Thoracic aorta (tissue), 2 donors: ENCODE data around the gene NDUFA13. TPM values are rescaled to one million over a fixed set of nuclear protein-coding genes. Genes with fewer than 3 reads are reported as not detected.

ENCODE experiments used
- ATAC-seq: fragments of 150-250 bp; one replicate; pipeline ENCODE4 v1.8.0; 2017; ENCODE audit warnings: low read depth; ENCODE audit not compliant: insufficient number of reproducible peaks, low FRiP score
- DNase-seq: peaks from one replicate; pipeline ENCODE4 v3.0.0-alpha.2; 2020; ENCODE audit warnings: low spot score
- H3K27ac ChIP-seq, 2 donors: fragments of 200-600 bp; sonication (generic); 1 replicate in 1 of 2; 2 replicates in 1 of 2; pipeline ENCODE4 v1.5.1; 2016; ENCODE audit warnings: mild to moderate bottlenecking in 2 of 2, moderate library complexity in 2 of 2
- H3K27me3 ChIP-seq: fragments of 200-600 bp; sonication (generic); replicated peaks from 2 replicates; pipeline ENCODE4 v1.6.0; 2016; ENCODE audit warnings: mild to moderate bottlenecking; ENCODE audit not compliant: insufficient read depth
- H3K36me3 ChIP-seq: fragments of 200-600 bp; sonication (generic); one replicate; pipeline ENCODE4 v1.5.1; 2016
- H3K4me1 ChIP-seq, 2 donors: fragments of 200-600 bp; sonication (generic); 1 replicate in 1 of 2; 2 replicates in 1 of 2; pipeline versions ENCODE4 v1.5.1 to v1.6.0; 2016; ENCODE audit warnings: low read depth in 2 of 2, mild to moderate bottlenecking in 1 of 2; ENCODE audit not compliant: control insufficient read depth in 1 of 2
- H3K4me3 ChIP-seq: fragments of 200-600 bp; sonication (generic); 2 replicates; pipeline ENCODE4 v1.5.1; 2016; ENCODE audit warnings: mild to moderate bottlenecking
- H3K9me3 ChIP-seq: fragments of 200-600 bp; sonication (generic); 2 replicates; pipeline ENCODE4 v1.5.1; 2016
- total RNA-seq, 2 donors: library from RNA; depleted of rRNA; stranded (reverse); fragments of >200 nt; gene quantifications; one replicate each; pipeline versions ENCODE4 v1.1.0 to v1.2.3, GENCODE V29; 2016
- TF ChIP-seq, protein P1 (sequence below): fragments of 200-600 bp; sonication (generic); IDR thresholded peaks from one replicate; pipeline ENCODE4 v1.5.1; 2019; ENCODE audit warnings: antibody characterized with exemption

NDUFA13 gene
- total RNA-seq, 2 donors from 2014 or later: 15.5 to 60.8 TPM

GRCh38 chr19:19495614-19496603, 20.1 kb upstream of the NDUFA13 start:
- H3K27ac ChIP-seq: no peak overlapping the region
- TF ChIP-seq, protein P1, sequence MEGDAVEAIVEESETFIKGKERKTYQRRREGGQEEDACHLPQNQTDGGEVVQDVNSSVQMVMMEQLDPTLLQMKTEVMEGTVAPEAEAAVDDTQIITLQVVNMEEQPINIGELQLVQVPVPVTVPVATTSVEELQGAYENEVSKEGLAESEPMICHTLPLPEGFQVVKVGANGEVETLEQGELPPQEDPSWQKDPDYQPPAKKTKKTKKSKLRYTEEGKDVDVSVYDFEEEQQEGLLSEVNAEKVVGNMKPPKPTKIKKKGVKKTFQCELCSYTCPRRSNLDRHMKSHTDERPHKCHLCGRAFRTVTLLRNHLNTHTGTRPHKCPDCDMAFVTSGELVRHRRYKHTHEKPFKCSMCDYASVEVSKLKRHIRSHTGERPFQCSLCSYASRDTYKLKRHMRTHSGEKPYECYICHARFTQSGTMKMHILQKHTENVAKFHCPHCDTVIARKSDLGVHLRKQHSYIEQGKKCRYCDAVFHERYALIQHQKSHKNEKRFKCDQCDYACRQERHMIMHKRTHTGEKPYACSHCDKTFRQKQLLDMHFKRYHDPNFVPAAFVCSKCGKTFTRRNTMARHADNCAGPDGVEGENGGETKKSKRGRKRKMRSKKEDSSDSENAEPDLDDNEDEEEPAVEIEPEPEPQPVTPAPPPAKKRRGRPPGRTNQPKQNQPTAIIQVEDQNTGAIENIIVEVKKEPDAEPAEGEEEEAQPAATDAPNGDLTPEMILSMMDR: no peak
- no peaks in the 10 kb centered on the region for H3K9me3 ChIP-seq
- H3K27me3 ChIP-seq: no peaks in the 10 kb centered on the region
- ATAC-seq: no peak
- no peaks in the 10 kb centered on the region for H3K4me1 ChIP-seq
- peaks cover 59% of the 10 kb centered on the region for H3K36me3 ChIP-seq
- H3K4me3 ChIP-seq: no peak overlapping the region
- no peak for DNase-seq

DNA sequence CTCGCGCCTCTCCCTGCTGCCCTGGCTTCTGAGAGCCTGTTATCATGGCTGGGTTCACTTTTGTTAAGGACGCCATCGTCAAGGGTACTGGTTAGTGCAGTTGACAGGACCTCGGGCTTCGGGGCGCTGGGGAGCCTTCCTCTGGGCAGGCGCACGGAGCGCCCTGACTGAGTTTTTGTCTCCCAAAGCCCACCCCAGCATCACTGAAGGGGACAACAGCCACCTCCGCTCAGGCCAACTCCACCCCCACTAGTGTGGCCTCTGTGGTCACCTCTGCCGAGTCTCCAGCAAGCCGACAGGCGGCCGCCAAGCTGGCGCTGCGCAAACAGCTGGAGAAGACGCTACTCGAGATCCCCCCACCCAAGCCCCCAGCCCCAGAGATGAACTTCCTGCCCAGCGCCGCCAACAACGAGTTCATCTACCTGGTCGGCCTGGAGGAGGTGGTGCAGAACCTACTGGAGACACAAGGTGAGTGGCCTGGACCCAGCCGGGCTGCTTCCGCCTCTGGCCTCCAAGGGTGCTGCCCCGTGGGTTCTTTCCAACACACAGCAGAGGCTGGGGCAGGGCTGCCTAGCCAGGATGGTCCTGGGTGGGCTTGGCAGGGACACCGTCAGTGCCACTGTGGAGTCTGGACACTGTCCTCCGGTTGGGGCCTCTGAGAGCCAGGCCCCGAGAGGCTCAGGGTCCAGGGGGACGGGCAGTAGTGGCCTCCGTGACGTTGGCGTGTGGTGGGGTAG, 17.6 kb upstream of the NDUFA13 start:
- no peak overlapping the region for H3K27ac ChIP-seq
- H3K4me3 ChIP-seq: no peak overlapping the region
- DNase-seq (no peak), ATAC-seq (no peak)
- peaks cover 70% of the 10 kb centered on the region for H3K36me3 ChIP-seq
- no peaks in the 10 kb centered on the region for H3K4me1 ChIP-seq
- TF ChIP-seq, protein P1: no peak
- H3K27me3 ChIP-seq: no peaks in the 10 kb centered on the region
- no peaks in the 10 kb centered on the region for H3K9me3 ChIP-seq

DNA sequence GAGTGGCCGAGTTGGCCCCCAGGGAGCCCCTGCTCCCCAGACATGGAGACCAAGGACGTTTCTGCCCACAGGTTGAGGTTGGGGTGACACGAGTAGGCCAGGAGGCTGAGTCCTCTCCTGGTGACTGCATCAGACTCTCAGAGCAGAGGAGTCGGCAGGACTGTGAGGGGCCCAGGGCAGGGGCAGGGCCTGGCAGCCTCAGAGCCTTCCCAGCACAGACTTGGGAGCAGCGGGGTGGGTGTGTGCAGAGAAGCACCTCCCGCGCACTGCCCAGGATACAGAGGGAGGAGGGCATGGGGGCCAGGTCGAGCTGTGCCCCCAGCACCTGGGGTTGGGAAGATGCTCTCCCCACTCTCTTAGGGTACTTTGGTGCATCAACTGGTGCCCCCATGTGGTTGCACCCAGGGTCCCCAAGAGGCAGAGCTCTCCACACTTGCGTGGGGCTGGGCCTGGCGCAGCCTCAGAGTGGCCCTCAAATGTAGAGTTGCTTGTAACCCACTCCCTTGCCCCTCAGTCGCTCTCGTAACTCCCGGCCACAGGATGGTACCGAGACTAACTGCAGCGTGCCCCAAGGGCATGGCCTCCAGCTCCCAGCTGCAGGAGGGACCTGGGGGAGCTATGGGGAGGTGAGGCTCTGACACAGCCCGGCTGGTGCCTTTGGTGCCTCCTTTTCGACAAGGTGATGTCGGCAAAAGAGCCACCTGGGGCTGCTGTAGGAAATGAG, 16.6 kb upstream of the NDUFA13 start:
- ATAC-seq: no peak
- no peak for DNase-seq
- H3K9me3 ChIP-seq: no peaks in the 10 kb centered on the region
- H3K27me3 ChIP-seq: no peaks in the 10 kb centered on the region
- H3K27ac ChIP-seq: no peak overlapping the region
- peaks cover 63% of the 10 kb centered on the region for H3K36me3 ChIP-seq
- H3K4me3 ChIP-seq: no peak overlapping the region
- TF ChIP-seq, protein P1: no peak
- no peaks in the 10 kb centered on the region for H3K4me1 ChIP-seq

DNA sequence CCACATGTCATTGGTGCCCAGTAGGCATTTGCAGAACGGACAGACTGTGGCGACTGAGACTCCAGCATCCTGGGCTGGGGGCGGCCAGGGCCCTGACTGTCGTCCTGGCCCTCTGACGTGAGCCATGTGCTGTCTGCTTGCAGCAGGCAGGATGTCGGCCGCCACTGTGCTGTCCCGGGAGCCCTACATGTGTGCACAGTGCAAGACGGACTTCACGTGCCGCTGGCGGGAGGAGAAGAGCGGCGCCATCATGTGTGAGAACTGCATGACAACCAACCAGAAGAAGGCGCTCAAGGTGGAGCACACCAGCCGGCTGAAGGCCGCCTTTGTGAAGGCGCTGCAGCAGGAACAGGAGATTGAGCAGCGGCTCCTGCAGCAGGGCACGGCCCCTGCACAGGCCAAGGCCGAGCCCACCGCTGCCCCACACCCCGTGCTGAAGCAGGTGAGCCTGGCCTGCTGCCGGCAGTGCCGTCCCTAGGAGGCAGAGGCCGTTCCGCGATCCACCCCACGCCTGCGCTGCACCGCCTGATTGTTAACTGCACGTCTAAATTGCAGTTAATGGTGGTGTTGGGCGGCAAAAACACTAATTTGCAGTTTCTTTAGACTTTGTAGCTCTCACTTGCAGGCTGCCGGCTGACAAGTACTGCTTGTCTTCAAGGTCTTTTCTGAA, 14.9 kb upstream of the NDUFA13 start:
- Histone ChIP-seq H3K36me3 (peaks cover 65% of the 10 kb centered on the region), H3K27me3 (no peaks in the 10 kb centered on the region), H3K4me1 (peaks cover 0 to 4% of the 10 kb centered on the region in 2 donors), H3K4me3 (no peak overlapping the region), H3K27ac (no peak overlapping the region), H3K9me3 (no peaks in the 10 kb centered on the region)
- ATAC-seq: no peak
- TF ChIP-seq, protein P1: no peak
- DNase-seq: no peak
